SHP77 treated with DMSO at 0.1 percent for 48 hours (cell line): ENCODE data around the gene FAM13C.

Source experiments
- DNase-seq: peaks from one replicate; lab custom pipeline; 2025; lab: John Stamatoyannopoulos, UW

The FAM13C gene

DNA sequence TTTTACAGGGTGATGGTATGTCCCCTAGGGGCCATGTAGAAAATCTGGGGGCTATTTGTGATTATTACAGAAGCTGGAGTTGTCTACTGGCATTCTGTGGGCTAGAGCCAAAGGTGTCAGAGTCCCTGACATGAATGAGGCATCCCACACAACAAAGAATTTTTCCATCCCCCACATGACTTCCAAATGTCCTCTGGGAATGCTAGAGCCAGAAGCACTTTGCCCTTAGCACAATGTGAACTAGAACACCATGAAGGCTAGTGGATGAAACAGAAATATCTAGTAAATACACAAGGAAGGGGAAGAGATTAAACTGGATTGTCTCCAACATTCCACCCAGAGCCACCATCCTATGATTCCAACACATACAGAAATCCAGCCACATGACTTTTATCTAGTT, 46.9 kb downstream of the FAM13C start:
- DNase-seq: no peak

DNA sequence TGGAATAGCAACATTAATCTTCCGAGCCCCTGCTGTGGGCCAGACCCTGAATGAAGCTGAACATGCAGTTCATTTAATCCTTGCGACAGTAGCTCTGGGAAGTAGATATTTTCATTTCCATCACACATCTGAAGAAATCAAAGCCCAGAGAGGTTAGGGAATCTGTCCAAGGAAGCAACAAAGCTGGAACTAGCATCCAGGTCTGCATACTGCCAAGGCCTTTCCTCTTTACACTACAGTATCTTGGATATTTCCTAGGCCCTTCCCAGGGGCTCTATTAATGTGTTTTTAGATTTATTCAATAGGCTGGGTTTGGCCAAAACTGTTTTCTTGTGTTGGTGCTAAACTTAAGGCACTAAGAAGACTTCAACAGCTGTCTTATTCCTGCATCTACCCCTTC, 48.1 kb downstream of the FAM13C start:
- no peak for DNase-seq

DNA sequence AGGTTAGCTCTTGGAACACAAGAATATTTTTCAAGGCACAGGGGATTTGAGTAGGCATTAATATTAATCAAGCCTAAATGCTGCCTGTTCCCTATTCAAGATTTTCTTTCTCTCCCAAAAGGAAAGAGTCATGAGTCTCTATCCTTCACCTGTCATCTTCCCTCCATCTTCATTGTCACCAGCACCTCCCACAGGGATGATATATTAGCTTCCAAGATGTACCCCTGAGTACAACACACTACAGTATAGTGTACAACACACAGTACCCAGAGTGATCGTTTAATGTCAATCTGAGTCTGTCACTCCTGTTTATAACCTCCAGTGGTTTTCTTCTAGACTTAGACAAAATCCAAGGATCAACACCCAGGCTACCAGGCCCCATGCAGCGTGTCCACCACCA, 50.1 kb downstream of the FAM13C start:
- DNase-seq: no peak

DNA sequence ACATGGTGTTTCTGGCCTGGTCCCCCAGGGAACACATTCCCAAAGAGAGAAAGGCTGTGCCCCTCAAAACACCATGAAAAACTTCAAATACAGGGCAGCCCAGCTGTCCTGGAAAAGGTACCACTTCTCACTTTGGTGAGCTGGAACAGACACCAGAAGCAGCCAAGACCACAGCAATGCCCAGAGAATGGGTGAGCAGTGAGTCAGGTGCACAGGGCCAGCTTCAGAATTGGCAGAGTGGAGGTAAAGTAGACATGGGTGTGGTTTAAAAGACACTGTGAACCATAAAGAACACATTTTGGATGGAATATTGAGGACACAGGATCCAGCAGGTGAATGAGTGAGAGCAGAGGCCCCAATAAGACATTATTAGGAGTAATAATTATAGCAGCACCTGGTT, 51.3 kb downstream of the FAM13C start:
- no peak for DNase-seq

DNA sequence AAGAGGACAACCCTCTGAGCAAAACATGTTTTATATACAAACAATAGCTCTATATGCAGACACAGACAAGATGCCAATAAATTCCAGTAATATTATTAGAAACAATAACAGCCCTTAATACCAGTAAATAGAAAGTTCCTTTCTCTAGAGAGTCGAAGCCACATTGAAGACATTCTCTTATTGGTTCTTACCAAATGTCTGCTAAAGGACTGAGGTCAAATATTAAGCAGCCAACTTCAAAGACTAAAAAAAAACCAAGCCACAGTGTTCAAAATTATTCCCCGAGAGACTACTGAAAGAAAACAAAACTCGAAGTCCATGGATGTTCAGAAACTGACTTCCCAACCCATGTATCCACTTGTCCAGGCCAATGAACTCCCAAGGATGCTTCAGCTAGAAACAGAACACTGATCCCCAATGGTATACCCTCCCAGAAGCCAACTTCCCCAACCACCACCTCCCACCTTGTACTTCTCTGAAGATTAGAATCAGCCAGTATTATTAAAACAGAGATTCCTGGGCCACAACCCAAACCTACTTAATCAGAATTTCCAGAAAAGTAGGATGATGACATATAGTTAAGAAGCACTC, 51.9 kb downstream of the FAM13C start:
- DNase-seq: no peak

DNA sequence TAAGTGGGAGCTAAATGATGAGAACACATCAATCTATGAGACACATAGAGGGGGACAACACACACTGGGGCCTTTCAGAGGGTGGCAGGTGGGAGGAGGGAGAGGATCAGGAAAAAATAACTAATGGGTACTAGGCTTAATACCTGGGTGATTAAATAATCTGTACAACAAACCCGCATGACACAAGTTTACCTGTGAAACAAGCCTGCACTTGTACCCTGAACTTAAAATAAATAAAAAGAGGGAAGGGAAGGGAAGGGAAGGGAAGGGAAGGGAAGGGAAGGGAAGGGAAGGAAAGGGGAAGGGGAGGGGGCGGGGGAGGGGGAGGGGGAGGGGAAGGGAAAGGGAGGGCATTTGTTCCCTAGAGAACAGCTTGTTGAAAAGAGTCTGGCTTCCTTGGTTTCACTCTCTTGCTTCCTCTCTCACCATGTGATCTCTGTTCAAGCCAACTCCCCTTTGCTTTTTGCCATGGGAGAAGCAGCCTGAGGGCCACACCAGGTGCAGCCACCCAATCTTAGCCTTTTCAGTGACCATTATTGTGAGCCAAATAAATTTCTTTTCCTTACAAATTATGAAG, 57.7 kb downstream of the FAM13C start:
- DNase-seq: no peak

DNA sequence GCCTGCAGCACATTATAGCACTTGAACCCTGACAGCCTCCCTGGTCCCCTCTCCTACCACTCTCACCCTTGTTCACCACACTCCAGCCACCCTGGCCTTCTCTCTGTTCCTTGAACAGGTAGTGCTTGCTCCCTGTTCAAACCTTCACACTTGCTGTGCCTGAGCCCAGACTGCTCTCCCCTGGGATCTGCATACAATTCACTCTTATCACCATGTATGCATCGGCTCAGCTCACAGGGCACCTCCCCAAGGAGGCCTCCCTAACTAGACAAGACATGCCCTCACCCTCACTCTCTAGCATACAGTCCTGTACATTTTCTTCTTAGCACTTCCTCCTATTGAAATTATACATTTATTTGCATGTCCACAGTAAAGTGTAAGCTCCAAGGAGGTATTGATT, 59.3 kb downstream of the FAM13C start:
- no peak for DNase-seq

DNA sequence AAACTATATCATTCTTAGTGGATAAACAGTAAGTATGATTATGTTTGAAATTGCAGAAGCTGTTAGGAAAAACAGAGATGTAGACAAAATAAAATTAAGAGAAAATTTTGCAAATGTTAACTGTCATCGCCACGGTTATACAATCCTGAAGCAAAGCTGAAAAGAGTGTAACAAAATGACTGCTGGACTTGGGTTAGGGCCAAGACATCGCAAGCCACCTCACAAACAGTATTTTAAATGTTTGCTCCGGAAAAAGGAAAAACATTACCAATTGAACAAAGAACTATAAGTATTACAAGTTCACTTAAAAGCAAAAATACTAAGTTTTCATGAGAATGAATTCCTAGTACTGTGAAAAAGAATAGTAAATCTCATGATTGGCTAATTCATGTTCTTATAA, 60.0 kb downstream of the FAM13C start:
- DNase-seq: no peak

DNA sequence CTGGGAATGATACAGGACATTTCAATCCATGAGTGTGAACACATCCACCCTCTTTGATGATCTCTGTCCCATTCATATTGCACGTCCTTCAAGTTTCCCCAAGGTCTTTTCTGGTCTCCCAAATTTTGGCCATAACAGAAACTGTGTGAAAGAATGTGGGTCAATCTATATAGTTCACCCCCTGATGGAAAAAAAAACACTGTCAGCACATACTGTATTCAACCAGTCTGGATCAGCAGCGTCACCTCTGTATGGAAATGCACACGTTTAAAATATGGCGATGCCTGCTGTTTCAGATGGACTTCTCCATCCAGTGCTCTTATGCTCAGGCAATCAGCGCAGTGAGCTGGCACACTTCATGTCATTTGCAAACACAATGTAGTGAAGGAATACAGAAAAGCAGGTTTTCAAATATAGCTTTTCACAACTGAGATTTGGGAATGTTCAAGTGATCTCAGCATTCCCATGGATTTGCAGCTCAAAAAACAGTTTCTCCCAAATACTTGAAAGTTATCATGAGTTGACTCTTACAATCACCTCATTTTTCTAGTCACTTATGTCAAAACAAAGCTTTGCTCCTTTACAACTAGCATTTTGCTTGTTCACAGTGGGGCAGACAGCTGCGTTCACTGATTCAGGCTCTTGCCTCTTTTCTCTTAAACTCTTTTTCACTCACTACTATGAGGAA, 61.1 kb downstream of the FAM13C start:
- DNase-seq: no peak

DNA sequence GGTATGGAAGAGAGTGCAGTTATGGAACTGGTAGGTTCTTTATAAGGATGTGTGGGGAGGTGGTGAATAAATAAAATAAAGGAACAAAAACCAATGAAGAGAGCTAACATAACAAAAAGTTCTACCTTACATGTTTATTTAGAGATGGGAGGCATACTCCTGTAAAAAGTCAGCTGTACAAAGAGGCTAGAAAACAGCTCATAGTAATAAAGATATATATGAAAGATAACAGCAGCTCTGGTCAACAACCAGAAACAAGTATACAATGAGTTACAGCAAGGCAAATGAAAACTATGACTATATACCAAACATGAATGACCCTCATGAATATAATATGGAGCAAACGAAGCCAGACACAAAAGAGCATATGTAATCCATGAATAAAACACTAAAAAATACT, 62.0 kb downstream of the FAM13C start:
- no peak for DNase-seq

DNA sequence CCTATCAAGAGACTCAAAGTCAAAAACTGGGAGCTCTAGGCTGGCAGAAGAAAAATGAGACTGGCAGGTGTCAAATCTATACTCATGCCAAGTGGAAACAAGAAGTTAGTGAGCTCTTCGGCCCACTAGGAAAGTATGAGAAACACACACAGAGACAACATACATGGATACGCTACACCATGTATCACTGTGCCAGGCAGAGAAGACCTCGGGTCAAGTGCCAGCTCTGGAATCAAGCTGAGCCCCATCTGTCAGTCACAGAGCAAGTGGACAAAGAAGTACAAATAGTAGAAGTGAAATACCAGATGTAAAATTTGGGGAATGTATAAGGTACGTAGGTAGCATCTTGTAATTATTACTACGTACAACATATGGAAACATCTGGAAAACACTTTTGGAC, 62.4 kb downstream of the FAM13C start:
- no peak for DNase-seq

DNA sequence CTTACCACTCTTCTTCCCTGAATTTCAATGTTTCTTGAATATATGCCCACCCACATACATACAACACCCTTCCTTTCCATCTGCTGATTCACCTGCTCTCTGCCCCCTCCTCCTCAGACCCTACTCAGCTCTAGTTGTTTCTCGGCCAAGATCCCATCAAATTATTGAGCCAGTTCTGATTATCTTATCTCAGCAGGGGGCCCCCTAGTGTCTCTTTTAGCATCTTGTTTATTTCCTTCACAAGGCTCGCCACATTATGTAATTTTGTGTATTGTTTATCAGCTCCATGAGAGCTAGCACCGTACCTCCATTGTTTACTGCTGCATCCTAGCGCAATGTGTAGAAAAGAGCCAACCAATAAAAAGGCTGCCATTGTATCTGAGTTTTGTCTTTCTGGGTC, 71.9 kb downstream of the FAM13C start:
- no peak for DNase-seq

DNA sequence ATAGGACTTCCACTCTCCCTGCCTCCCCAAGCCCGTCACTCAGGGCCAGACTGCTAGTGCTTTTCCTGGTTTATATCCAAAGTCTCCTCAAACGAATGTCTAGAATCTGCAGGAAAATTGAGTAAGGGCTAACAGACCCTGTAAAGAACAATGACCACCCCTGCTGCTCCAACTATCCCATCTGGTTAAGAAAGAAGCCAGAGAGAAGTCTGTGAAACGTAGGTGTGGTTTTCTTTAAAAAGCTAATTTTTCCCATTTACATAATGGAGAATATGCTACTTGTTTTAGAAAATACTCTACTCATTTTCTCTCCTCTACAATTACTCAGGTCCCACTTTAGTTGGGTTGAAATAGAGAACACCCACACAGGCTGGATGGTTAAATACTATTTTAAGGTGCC, 72.5 kb downstream of the FAM13C start:
- no peak for DNase-seq

DNA sequence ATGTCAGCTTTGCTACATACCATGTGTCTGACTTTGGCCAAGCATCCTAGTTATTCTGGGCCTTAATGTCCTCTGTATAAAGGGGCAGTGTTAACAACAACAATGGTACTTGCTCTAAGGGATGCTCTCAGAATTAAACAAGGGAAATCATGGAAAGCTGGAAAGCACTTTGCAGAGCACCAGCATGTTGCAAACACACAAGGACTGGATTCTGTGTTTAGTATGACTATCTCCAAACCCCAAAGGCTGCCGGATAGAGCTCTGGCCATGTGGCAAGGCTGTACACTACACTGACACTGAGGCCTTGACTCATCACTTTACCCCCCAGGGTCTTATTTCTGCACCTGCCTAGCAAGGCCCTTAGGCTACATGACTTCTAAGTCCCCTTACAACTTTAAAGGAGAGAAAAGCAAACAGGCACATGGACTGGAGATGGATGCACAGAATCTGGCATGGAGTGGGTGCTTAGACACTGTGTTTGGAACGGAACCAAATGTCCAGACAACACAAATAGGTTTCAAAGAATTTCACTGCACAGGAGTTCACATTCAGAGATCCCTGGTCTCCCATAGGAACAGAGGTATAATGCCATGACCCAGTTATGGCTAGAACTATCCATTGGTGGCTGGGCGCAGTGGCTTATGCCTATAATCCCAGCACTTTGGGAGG, 74.6 kb downstream of the FAM13C start:
- no peak for DNase-seq

DNA sequence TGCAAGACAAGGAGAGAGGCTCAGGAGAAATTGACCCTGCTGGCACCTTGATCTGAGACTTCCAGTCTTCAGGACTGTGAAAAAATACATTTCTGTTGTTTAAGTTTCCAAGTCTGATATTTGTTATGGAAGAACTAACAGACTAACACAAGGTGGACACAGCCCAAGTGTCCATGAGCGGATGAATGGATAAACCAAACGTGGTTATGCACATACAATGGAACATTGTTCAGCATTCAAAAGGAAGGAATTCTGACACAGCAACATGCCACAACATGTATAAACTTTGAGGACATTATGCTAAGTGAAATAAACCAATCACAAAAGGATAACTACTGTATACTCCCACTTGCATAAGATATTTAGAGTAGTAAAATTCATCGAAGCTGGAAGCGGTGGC, 76.5 kb downstream of the FAM13C start:
- no peak for DNase-seq

DNA sequence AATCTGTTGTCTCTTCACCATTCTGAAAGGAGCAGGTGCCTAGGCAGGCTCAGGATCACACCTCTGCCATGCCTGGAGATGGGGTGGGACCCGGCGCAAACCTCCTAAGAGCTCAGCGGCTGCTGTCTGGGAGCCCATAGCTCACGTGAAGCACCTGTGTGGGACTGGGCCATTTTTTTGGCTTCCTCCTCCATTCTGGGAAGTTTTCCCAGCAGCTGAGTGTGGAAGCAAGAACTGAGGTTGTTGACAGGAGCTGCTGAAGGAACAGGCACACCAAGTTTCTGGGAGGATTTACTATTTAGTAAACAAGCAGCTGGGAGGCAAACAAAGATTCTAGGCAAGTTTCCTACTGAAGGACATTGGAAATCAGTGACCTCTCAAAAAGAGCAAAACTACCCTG, 77.3 kb downstream of the FAM13C start:
- DNase-seq: no peak

DNA sequence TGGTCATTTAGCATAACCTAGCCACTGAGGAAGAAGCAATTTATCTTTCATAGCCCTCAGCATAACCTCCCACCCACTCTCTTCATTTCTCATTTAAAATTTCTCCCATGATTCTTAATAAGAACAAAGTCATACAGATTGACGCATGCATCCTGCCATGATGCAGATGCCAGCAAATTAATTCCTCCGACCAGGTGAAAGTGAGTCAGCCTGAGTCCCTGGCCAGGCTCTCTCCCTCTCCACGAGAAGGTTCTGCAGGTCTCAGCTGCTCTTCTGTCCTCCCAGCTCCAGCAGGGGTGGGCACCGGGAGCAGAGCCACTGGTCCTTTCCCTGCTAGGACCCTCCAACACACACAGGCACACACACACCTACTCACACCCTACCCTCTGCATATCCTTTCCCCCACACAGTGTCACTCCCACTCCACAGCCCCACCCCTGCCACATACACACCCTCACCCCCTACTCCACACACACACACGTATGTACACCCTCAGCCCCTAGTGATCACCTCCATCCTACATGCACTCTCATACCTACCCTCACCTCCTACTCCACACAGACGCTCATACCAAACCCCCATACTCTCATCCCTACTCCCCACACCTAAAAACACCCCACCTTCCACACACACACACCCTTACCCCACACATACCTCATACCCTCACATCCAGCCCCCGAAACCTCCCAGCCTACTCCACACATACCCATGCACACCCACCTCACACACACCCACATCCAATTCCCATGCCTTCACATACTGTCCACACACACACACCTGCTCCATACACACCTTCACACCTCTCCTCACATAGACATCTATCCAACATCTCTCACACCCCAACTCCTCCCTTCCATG, 78.0 kb downstream of the FAM13C start:
- no peak for DNase-seq

DNA sequence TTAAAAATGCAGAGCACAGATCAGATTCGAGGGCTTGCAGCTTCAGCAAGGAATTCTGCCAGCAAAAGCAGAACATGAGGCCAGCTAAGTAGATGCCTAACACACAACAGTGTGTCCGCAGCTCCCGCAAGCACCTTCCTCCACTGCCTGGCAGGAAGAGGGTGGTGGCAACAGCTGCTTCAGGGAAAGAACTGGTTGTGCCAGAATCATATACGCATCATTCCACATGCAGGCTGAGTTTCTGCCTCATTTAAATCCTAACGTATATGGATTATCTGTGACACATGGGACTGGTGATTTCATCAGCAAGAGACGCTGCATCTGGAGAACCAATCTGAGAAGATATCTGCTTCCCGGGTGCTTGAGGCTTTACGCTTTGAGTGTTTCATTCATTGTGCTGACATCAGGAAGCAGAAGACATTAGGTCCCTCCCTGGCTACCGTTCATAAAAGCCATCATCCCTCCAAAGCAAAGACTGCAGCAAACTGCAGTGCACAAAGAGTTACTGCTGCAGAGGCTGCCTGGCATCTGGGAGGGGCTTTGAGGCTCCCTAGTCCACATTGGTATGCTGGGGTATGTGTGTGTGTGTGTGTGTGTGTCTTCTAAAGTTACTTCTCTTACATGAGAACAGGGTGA, 78.8 kb downstream of the FAM13C start:
- DNase-seq: no peak

DNA sequence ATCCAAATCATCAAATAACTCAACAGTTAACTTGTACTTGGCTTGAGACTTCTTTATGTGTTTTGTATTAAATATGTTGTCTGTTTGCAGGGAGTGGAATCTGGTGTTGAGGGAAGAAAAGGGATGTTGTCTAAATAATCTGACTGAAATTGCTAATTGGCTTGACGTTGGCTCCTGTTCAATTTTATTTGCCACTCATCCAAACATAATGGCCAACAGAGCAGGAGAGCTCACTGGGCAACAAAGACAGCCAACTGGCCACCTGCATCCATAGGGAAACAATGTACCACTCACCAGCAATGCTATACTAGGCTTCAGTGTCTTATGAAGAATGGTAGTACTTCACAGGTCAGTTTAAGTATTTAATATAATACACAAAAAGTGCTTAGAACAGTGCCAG, 80.5 kb downstream of the FAM13C start:
- DNase-seq: no peak

DNA sequence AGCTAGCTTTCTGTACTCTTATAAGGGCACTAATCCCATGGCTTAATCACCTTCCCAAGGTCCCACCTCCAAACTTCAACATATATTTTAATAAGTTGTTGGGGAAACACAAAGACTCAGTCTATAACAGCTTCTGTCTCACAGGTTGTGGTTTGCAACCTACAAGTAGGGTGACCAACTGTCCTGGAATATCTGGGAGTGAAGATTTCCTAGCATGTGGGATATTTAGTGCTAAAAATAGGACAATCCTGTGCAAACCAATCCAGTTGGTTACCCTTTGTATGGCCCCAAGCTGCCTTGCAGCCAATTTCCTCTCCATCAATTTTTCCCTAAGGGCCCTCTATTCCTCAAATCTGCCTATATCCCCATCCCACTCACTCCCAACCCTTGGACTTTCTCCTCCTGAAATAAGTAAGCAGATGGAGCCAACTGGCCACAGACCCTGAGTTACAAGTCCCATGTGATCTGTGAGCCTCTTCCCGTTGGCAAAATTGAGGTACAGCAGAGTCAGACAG, 82.3 kb downstream of the FAM13C start:
- DNase-seq: no peak

DNA sequence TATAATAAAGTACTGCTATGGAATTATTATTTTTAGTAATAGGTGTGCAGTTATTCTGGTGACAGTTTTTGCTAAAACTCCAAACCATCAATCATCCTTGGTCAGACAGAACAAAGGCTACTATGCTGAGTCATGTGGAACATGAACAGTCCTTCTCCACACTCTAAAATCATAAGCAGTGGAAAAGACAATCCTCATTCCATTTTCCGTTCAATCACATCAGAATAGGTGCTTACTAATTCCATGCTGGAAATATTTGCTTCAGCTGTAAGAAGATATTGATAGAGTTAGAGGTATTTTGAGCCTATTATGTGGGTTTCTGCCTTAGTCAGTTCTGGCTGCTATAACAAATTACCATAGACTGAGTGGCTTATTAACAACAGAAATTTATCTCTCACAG, 82.9 kb downstream of the FAM13C start:
- DNase-seq: no peak

DNA sequence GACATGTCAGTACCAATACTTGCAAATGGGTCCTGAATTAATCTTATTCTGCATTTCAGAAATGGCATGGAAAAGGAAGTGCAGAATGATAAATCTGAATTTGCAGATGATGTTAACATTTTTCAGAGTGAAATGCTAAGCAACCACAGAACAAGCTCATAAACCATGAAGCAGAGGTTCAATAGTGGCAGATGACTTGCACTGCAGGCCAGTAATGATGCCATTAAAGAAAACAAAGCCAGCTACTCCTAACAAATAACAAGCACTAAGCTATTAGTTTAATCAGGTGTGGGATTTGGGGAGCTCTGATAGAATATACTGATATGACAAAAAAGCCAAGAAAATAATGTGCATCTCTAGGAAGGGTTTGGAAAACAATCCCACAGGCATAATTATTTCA, 85.4 kb downstream of the FAM13C start:
- DNase-seq: no peak
